HG03097 (cell line): ENCODE results near the gene TSEN34.
"Not testable (repeated sequence)": the region's sequence is repeated elsewhere in the genome, so short reads cannot be mapped to it uniquely, and the experiment has no call there.

Experiments
- ATAC-seq: cut with Tn5 transposase; IDR thresholded peaks from one replicate; pipeline ENCODE4 v1.9.1; 2021; ENCODE audit not compliant: unreplicated experiment, low FRiP score

TSEN34 gene

DNA sequence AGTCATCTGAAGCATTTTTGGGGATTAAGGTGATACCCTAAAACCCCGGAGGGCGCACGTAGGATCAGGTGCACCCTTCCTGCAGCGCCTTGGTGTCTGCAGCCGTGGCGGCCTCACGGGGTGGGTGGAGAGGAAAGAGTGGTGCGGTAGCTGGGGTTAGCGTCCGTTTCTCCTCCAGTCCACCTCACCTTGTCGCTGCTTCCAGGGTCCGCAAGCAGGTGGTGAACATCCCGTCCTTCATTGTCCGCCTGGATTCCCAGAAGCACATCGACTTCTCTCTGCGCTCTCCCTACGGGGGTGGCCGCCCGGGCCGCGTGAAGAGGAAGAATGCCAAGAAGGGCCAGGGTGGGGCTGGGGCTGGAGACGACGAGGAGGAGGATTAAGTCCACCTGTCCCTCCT, 16.1 kb downstream of the TSEN34 start:
- not testable (repeated sequence) for ATAC-seq

DNA sequence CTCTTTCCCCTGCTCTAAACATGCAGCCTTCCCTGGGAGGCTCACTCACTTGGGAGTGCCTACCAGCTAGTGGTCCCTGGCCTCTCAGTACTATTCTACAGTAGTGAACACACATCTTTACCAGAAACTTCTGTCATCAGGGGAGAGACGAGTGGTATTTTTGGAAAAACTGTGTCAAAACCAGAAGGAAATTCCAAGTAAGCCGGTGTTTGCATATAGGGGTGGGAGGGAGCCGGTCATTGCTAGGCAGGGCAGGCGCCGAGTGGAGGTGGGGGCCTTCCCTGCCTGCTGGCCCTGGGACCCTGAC, 16.5 kb downstream of the TSEN34 start:
- no peak for ATAC-seq

DNA sequence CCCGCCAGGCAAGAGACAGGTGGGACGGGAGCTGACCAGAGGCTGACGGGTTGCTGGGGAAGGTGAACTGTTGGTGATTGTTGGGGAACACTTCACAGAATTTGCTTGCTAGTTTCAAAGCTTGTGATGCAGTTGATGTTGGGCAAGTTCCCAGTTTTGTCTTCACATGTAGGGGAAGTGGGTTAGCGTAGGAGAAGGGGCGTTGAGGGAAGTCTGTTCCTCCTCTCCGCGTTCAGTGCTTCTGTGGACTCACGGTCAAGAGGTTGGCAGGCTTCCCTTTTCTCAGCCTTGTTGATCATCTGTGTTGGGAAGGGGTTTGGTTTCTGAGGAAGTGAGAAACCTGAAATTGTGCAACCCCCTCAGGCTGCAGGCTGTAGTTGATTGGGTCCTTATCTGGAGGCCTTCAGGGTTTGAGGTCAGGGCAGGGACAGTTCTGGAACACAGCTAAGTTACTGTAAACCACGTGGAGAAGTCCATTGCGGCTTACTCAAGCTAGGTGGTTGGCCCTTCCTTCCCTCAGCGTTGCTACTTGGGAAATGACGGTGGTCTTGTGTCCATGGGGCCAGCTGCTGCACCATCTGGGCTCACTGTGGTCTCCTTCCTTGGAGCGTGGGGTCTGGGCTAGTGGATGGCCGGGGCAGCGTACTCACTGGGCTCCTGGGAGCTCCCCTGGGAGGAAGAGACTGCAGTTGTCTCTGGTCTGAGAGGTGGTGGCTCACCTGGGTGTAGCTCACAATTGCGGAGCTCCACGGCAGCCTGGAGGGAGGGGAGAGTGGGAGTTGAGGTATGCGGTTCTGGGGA, 17.1 kb downstream of the TSEN34 start:
- peak; percentile 40 for ATAC-seq

DNA sequence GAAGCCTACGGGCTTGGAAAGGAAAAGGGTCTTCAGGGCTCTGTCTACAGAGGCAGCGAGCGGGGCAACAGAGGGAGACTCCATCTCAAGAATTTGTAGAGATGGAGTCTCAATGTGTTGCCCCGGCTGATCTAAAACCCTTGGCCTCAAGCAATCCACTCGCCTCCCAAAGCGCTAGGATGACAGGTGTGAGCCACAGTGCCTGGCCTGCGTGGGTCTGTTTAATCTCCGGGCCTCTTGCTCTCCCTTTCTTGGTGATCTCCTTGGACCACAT, 17.6 kb downstream of the TSEN34 start:
- ATAC-seq: no peak

DNA sequence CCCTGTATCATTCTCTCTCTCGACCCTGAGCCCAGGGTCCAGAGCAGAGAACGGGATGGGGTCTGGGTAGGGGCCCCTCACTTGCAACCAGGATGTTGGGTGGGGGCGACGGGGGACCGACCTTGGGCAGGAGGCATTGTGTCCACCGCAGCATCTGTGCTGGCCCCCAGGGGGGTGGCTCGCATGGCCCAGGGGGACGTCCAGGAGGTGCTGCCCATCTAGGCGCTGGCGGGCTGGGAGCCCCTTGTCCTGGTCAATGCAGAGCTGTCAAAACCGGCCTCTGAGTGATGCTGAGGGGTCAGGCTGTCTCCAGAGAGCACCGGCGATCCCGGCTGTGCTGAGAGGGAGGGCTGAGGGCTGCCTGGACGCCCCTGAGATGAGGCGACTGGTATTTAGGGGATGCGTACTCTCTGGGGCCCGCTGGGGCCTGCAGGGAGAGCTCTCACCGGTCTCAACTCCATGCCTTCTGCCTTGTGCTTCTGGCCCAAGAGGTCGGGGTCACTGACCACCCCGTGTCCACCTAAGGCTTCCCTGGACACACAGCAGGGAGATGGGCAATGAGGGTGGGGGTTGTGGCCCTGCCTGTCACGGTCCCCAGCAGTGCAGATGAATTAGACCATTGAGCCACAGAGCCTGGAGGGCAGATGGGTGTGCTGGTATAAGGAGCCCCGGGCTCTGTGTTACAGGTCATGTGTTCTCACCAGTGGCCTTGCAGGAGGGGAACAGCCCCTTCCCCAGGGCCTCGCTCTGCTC, 18.1 kb downstream of the TSEN34 start:
- ATAC-seq: no peak

DNA sequence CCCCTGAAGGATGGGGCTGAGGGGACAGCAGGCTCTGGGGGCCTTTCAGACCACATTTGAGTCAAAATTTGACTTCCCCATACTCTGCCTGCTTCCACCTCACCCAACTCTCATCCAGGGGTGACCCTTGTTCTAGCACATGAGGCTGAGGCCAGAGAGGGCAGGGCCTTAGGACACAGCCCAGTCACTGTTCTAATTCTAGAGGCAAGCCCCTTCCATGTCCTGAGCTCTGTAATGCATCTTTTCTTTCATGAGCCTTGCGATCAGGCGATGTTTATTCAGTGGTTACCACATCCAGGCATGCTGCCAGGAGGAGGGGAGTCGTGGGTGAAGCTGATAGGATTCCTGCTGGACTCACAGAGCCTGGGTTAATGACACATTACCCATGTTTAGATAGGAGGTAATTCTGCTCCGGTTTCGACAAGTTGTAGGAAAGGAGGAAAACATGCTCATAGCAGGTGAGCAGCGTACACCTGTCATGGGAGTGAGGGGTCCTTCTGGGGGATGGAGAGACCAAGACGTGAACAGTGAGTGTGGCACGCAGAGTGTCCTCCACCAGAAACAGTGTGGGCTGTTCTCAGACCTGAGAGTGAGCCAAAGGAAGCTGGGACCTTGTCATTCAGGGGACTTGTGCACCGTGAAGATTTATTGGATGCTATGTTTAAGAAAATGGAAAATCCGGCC, 18.8 kb downstream of the TSEN34 start:
- ATAC-seq: no peak

DNA sequence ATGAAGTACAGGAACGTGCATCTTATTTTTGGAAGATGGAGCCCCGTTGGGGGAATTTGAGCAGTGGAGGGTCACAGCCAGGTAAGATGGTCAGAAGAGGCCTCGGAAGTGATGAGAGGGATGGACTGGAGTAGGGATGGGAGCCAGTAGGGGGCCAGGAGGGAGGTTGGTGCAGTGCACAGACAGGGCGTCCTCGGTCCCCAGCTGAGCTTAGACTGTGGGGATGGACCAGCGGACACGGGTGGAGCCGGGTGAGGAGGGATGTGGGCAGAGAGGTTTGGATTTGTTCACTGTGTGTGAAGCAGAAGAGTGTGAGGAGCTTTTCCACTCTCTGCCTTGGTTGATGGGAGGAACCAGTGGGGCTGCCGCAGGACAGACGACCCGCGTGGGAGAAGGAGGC, 20.1 kb downstream of the TSEN34 start:
- no peak for ATAC-seq

DNA sequence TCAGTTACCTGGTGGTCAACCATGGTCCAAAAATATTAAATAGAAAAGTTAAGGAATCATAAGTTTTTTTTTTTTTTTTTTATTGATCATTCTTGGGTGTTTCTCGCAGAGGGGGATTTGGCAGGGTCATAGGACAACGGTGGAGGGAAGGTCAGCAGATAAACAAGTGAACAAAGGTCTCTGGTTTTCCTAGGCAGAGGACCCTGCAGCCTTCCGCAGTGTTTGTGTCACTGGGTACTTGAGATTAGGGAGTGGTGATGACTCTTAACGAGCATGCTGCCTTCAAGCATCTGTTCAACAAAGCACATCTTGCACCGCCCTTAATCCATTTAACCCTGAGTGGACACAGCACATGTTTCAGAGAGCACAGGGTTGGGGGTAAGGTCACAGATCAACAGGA, 23.1 kb downstream of the TSEN34 start:
- ATAC-seq: not testable (repeated sequence)

DNA sequence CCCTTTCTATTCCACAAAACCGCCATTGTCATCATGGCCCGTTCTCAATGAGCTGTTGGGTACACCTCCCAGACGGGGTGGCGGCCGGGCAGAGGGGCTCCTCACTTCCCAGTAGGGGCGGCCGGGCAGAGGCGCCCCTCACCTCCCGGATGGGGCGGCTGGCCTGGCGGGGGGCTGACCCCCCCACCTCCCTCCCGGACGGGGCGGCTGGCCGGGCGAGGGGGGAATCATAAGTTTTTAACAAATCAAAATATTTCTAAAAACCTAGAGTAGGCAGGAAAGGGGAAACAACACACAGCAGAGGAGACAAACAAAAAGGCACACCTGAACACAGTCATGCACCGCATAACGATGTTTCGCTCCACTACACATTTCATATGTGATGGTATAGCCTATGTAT, 23.6 kb downstream of the TSEN34 start:
- ATAC-seq: not testable (repeated sequence)

DNA sequence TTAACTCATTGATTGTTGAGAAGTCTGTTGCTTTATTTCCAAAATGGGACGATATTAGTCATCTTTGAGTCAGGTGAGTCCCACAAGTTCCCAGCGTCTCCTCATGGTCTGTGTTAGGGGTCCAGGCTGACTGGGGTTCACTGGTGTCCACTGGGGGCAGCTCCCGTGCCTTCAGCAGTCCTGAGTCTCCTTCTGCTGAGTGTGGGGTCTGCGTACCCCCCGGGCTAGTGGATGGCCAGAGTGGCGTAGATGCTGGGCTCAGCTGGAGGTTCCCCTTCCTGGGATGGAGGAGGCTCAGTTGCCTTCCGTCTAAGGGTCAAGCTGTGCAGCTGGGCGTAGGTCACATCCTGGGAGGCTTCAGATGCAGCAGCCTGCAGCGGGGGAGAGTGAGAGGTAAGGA, 25.8 kb downstream of the TSEN34 start:
- no peak for ATAC-seq

DNA sequence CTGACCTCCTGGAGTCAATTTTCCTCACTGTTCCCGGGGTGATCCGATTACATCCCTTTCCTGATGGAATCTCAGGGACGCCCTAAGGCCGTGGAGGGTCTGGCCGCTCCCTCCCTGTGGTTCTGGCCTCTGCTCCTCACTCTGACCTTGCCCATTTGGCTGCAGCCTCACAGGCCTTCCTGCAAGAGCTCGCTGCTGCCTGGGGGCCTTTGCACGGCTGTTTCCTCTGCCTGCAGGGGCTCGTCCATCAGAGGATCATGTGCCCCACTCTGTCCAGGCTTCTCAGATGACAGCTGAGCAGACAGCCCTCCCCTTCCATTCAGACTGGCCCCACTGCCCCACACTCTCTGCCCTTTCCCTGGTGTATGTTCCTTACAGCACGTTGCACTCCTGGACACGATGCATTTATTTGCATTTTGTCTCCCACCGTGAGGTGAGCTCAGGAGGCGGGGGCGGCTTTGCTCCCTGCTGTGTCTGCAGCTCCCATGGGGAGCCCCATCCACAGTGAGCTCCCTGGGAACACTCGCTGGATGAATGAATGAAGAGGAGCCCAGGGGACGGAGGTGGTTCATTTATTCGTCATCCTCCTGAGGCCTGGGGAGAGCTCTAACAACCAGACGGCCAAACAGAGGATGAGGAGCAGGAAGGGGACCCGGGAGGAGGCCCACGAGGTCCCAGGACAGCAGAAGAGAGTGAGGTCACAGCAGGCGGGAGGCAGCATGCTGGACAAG, 26.6 kb downstream of the TSEN34 start:
- not testable (repeated sequence) for ATAC-seq

DNA sequence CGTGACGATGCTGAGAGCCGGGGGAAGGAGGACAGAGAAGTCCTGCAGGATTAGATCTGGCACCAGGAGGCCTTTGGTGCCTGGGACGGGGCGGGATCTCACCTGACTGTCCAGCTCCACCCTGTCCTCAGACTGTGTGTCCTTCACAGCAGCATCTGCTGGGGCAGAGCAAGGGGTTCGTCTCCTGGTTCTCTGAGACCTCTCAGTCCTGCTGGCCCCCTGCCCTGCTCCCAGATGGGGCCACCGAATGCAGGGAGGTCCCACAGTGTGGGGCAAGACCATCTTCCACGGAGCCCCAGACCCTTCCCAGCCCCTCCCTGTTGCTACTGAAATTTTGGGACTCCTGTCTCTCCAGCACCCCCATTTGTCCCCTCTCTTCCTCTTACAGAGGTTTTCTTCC, 27.2 kb downstream of the TSEN34 start:
- no peak for ATAC-seq

DNA sequence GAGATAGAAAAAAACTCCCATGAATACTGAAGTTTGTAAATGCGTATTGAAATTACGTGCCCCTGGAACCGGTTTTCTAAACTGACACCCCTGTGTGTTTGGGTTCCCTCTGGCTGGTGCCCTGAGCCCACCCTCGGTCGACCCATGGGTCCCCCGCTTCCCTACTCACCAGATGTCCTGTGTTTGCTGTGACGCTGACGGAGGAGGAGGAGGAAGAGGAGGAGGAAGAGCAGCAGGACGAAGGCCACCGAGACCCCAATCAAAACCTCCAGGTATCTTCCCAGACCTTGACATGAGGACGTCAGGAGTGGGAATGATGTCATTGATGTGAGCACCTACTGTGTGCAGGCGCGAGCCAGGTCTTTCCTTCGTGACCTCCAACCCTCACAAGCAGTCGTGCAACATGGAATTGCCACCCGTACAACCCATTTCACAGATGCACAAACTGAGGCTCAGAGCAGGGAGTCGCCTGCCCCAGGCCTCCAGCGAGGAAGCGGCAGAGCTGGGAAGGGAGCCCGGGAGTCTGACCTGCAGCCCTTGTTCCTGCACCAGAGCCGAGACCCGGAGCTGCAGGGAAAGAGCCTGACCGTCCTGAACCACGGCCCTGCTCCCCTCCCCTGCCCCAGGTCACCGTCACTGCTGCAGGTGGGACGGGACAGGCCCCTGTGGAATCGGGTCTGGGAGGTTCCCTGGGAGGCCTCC, 28.0 kb downstream of the TSEN34 start:
- no peak for ATAC-seq

DNA sequence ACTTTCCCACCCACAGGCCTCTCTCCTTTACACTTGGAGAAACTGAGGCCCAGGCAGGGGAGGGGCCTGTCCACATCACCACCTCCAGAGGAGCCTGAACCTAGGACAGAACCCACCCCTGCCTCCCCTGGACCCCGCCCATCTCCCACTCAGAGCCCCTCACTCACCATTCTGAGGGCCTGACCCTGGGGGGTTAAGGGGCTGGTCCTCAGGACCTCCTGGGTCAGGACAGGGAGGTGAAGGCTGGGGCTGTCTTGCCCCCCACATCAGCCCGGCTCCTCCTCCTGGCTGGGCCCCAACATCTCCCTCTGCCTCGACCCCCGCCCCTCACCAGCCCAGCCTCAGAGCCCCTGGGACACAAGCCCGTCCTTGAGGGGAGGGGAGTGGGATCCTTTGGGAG, 28.6 kb downstream of the TSEN34 start:
- not testable (repeated sequence) for ATAC-seq

DNA sequence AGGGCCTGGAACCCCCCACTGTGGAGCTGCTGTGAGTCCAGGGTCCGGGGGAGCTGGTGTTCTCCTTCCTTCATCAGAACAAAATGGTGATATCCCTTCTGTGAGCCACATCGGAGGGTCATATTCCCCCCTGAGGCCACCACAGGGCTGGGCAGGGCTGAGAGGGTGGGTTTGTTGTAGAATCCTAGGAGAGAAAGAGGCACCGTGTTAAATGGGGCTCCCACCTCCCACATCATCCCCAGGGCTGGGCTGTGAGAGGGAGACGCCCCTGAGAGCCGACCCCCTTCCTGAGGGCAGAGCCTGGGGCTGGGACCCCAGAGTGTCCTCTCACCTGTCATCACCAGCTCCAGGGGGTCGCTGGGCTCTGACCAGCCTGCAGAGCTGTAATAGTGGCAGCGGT, 30.8 kb downstream of the TSEN34 start:
- ATAC-seq: not testable (repeated sequence)

DNA sequence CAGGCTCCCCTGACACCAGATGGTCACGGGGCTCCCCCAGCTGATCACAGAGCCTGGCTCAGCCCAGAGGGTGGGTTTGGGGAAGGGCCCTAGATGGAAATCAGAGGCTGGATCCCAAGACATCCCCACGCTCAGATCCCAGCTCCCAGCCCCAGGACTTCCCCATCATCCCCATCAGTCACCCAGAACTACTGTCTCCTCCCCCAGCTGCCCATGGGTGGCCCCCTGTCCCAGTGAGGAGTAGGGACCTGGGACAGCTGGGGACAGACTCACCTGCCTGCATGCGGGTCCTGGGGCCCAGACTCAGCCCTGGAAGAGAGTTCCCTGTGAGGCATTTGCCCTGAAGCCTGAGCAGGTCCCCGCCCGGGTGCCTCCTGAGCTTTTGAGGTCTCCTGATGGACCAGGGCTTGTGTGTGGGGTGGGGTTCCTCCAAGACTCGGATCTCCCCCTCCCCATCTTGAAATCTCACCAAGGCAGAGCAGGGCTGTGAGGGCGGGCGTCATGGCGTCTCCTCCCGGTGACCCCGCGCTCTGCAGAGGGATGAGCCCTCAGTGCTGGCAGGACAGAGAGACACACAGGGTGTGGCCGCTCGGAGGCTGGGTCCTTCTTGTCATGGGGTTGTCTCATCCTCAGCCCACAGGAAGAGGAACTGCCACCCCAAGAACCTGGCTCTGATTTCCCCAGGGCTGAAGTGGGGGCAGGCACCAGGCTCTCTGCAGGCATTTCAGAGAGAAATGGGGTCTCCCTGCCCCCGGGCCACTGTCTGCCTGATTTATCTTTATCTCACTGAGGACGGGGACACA, 31.6 kb downstream of the TSEN34 start, which contains the start of gene LILRB3:
LILRB3 (minus strand) TSS at position 534 of the 803 bp plus-strand sequence; CDS start at position 503, 31 bp downstream.
- not testable (repeated sequence) for ATAC-seq

DNA sequence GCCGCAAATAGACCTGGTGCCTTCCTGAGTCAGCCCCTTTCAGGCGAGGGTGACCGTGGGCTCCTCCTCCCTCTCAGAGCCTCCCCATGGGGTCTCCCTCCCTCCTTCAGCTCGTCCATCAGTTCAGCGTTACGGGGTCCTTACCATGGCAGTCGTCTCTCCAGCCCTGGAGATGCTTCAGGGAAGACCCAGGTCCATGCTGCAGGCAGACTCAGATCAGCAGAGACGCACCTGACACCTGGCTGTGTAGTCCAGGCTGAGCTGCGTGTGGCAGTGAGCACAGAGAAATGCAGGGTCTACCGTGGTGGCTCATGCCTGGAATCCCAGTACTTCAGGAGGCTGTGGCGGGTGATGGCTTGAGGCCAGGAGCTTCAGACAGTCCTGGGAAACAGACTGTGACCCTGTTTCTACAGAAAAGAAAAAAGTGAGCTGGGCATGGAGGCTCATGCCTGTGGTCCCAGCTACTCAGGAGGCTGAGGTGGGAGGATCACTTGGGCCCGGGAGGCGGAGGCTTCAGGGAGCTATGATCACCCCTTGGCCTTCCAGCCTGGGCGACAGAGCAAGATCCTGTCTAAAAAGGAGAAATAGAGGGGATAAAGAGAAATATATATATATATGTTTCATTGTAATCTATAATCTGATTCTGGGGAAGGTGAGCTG, 32.3 kb downstream of the TSEN34 start:
- not testable (repeated sequence) for ATAC-seq

DNA sequence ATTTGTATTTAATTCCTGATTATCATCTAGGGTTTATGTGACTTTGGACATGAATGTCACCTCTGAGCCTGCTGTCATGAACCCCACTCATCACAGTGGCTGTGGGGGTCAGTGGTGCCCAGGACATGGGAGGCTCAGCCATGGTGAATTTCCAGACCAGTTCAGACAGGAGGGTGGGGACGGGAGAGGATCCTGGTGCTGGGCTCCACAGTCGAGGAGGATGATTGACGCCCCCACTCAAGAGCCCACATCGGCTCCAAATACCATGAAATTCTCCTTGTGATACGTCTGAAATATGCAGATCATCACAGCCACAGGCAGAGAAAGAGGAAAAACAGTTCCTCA, 32.8 kb downstream of the TSEN34 start:
- not testable (repeated sequence) for ATAC-seq

DNA sequence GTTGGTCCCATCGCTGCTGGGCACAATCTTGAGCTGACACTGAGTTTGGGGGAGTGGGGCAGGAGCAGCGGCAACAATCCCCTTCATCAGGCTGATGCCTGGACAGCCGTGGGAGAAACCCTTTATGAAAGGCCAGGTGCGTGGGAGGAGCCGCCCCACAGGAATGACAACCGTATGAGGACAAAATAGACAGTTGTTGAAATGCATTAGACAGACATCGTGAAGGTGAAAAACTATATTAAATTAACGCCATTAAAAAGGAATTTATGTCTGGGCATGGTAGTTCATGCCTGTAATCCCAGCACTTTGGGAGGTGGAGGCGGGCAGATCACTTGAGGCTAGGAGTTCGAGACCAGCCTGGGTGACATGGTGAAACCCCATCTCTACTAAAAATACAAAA, 33.5 kb downstream of the TSEN34 start:
- ATAC-seq: not testable (repeated sequence)
